PFSK-1 (cell line): Measurements from ENCODE around the gene NFIA.

Experiments
- FOXP2 ChIP-seq: optimal IDR thresholded peaks from 2 replicates; pipeline ENCODE3; 2011; ENCODE audit warnings: borderline replicate concordance, control low read depth, inconsistent platforms; ENCODE audit not compliant: insufficient read depth; ENCODE audit errors: extremely low read length, extremely low read depth
- POLR2AphosphoS5 ChIP-seq: IDR thresholded peaks from 2 replicates; pipeline ENCODE4 v1.6.1; 2012; ENCODE audit warnings: low read depth, mild to moderate bottlenecking, control low read depth, low read length, moderate library complexity
- REST ChIP-seq, 2 experiments: IDR thresholded peaks; 2 replicates each; pipeline versions ENCODE4 v1.6.1 to v1.8.0; 2011 to 2012; ENCODE audit warnings: low read depth in 2 of 2, low read length in 2 of 2, control low read depth in 1 of 2, inconsistent platforms in 1 of 2, mild to moderate bottlenecking in 1 of 2, moderate library complexity in 1 of 2; ENCODE audit not compliant: insufficient read depth in 1 of 2
- SIN3A ChIP-seq: IDR thresholded peaks from 2 replicates; pipeline ENCODE4 v1.6.1; 2012; ENCODE audit warnings: mild to moderate bottlenecking, low read length, moderate library complexity, borderline replicate concordance; ENCODE audit not compliant: insufficient read depth
- TAF1 ChIP-seq: IDR thresholded peaks from 2 replicates; pipeline ENCODE4 v1.6.1; 2012; ENCODE audit warnings: low read length, control low read depth, borderline replicate concordance; ENCODE audit not compliant: insufficient read depth

Gene NFIA

GRCh38 chr1:61255358-61255703, 173.0 kb downstream of the NFIA start:
- TF ChIP-seq REST (IDR thresholded peaks at IDR 0.05; ENCODE audit: insufficient read depth in 1 of 2, low read depth in 2 of 2, low read length in 2 of 2) (no peak), FOXP2 (no peak), TAF1 (no peak), POLR2AphosphoS5 (no peak), SIN3A (no peak)

GRCh38 chr1:61259379-61260148, 177.2 kb downstream of the NFIA start:
- TF ChIP-seq TAF1 (no peak), FOXP2 (no peak), POLR2AphosphoS5 (no peak), REST (IDR thresholded peaks at IDR 0.05; ENCODE audit: insufficient read depth in 1 of 2, low read depth in 2 of 2, low read length in 2 of 2) (no peak), SIN3A (no peak)

GRCh38 chr1:61260171-61260570, 177.8 kb downstream of the NFIA start:
- TF ChIP-seq FOXP2 (no peak), REST (IDR thresholded peaks at IDR 0.05; ENCODE audit: insufficient read depth in 1 of 2, low read depth in 2 of 2, low read length in 2 of 2) (no peak), POLR2AphosphoS5 (no peak), SIN3A (no peak), TAF1 (no peak)

GRCh38 chr1:61261595-61261994, 179.2 kb downstream of the NFIA start:
- TF ChIP-seq FOXP2 = no peak

- TF ChIP-seq FOXP2 (no peak), REST (IDR thresholded peaks at IDR 0.05; ENCODE audit: insufficient read depth in 1 of 2, low read depth in 2 of 2, low read length in 2 of 2) (no peak), POLR2AphosphoS5 (no peak), TAF1 (no peak), SIN3A (no peak)
Measured at GRCh38 chr1:61263905-61264824, 181.8 kb downstream of the NFIA start.
